Measurements from ENCODE around the gene FUT6. TPM values are rescaled to one million over a fixed set of nuclear protein-coding genes. Genes with fewer than 3 reads are reported as not detected.
"Not testable (repeated sequence)": the region's sequence is repeated elsewhere in the genome, so short reads cannot be mapped to it uniquely, and the experiment has no call there.

The FUT6 gene
- total and polyA plus RNA-seq, 7 experiments from 2014 or later = not detected

GRCh38 chr19:5880604-5881078 is 41.1 kb upstream of the FUT6 start:
- ChIA-PET POLR2A (no interaction called here), CTCF (no interaction called here)
- Mint-ChIP-seq H3K36me3 (no peaks in the 10 kb centered on the region), H3K9me3 (no peaks in the 10 kb centered on the region), H3K27ac (no peak overlapping the region), H3K4me3 (no peak overlapping the region), H3K27me3 (peaks cover 8 to 29% (median 10%) of the 10 kb centered on the region in 5 donors), H3K4me1 (no peaks in the 10 kb centered on the region)
- Histone ChIP-seq H3K9me3 (ENCODE audit: control insufficient read depth in 2 of 3, low read length in 3 of 3) (no peaks in the 10 kb centered on the region), H3K27ac (ENCODE audit: low read depth, low read length) (no peak overlapping the region), H3K4me1 (ENCODE audit: control insufficient read depth in 2 of 2, insufficient read depth in 2 of 2, low read length in 2 of 2) (no peaks in the 10 kb centered on the region), H3K4me3 (ENCODE audit: low read length) (no peak overlapping the region), H3K27me3 (ENCODE audit: control insufficient read depth in 2 of 2, insufficient read depth in 2 of 2, low read length in 2 of 2) (no peaks in the 10 kb centered on the region), H3K36me3 (ENCODE audit: control insufficient read depth in 2 of 3, insufficient read depth in 3 of 3, low read length in 3 of 3) (no peaks in the 10 kb centered on the region)
- intact Hi-C loops (cut with micrococcal nuclease) = no loop called here
- DNase-seq (no peak), ATAC-seq (no peak)

- no peak overlapping the region for H3K4me3 ChIP-seq (ENCODE audit: low read length)
- ChIA-PET POLR2A (no interaction called here), CTCF (no interaction called here)
- H3K4me1 ChIP-seq (ENCODE audit: control insufficient read depth in 2 of 2, insufficient read depth in 2 of 2, low read length in 2 of 2) = no peaks in the 10 kb centered on the region
- H3K4me1 Mint-ChIP-seq = no peaks in the 10 kb centered on the region
- peaks cover 5 to 26% (median 8%) of the 10 kb centered on the region in 5 donors for H3K27me3 Mint-ChIP-seq
- H3K9me3 Mint-ChIP-seq = no peaks in the 10 kb centered on the region
- DNase-seq = no peak
- no peak overlapping the region for H3K27ac Mint-ChIP-seq
- no peak overlapping the region for H3K4me3 Mint-ChIP-seq
- H3K27me3 ChIP-seq (ENCODE audit: control insufficient read depth in 2 of 2, insufficient read depth in 2 of 2, low read length in 2 of 2) = no peaks in the 10 kb centered on the region
- no peak overlapping the region for H3K27ac ChIP-seq (ENCODE audit: low read depth, low read length)
- H3K9me3 ChIP-seq (ENCODE audit: control insufficient read depth in 2 of 3, low read length in 3 of 3) = no peaks in the 10 kb centered on the region
- no peaks in the 10 kb centered on the region for H3K36me3 ChIP-seq (ENCODE audit: control insufficient read depth in 2 of 3, insufficient read depth in 3 of 3, low read length in 3 of 3)
- intact Hi-C loops (cut with micrococcal nuclease) = no loop called here
- no peaks in the 10 kb centered on the region for H3K36me3 Mint-ChIP-seq
- ATAC-seq = no peak
These were observed 40.7 kb upstream of the FUT6 start for GRCh38 chr19:5880196-5880595.

- Mint-ChIP-seq H3K27ac (no peak overlapping the region), H3K9me3 (no peaks in the 10 kb centered on the region), H3K27me3 (peaks cover 0 to 25% (median 6%) of the 10 kb centered on the region in 5 donors), H3K4me3 (no peak overlapping the region), H3K36me3 (no peaks in the 10 kb centered on the region), H3K4me1 (peaks cover 0 to 2% (median 0%) of the 10 kb centered on the region in 7 donors)
- ATAC-seq (no peak), DNase-seq (no peak)
- no peak overlapping the region for H3K27ac ChIP-seq (ENCODE audit: low read depth, low read length)
- H3K27me3 ChIP-seq (ENCODE audit: control insufficient read depth in 2 of 2, insufficient read depth in 2 of 2, low read length in 2 of 2) = no peaks in the 10 kb centered on the region
- ChIA-PET POLR2A (no interaction called here), CTCF (no interaction called here)
- no peak overlapping the region for H3K4me3 ChIP-seq (ENCODE audit: low read length)
- H3K4me1 ChIP-seq (ENCODE audit: control insufficient read depth in 2 of 2, insufficient read depth in 2 of 2, low read length in 2 of 2) = no peaks in the 10 kb centered on the region
- no peaks in the 10 kb centered on the region for H3K9me3 ChIP-seq (ENCODE audit: control insufficient read depth in 2 of 3, low read length in 3 of 3)
- intact Hi-C loops (cut with micrococcal nuclease) = no loop called here
- no peaks in the 10 kb centered on the region for H3K36me3 ChIP-seq (ENCODE audit: control insufficient read depth in 2 of 3, insufficient read depth in 3 of 3, low read length in 3 of 3)
These were observed 38.4 kb upstream of the FUT6 start for GRCh38 chr19:5877882-5878281.

GRCh38 chr19:5877427-5877826 is 37.9 kb upstream of the FUT6 start:
- H3K9me3 Mint-ChIP-seq = no peaks in the 10 kb centered on the region
- no peak for ATAC-seq
- no peaks in the 10 kb centered on the region for H3K36me3 Mint-ChIP-seq
- intact Hi-C loops (cut with micrococcal nuclease) = no loop called here
- H3K4me1 Mint-ChIP-seq = peaks cover 0 to 2% (median 0%) of the 10 kb centered on the region in 7 donors
- H3K27ac Mint-ChIP-seq = no peak overlapping the region
- Histone ChIP-seq H3K9me3 (ENCODE audit: control insufficient read depth in 2 of 3, low read length in 3 of 3) (no peaks in the 10 kb centered on the region), H3K4me3 (ENCODE audit: low read length) (no peak overlapping the region), H3K4me1 (ENCODE audit: control insufficient read depth in 2 of 2, insufficient read depth in 2 of 2, low read length in 2 of 2) (no peaks in the 10 kb centered on the region), H3K27me3 (ENCODE audit: control insufficient read depth in 2 of 2, insufficient read depth in 2 of 2, low read length in 2 of 2) (no peaks in the 10 kb centered on the region), H3K36me3 (ENCODE audit: control insufficient read depth in 2 of 3, insufficient read depth in 3 of 3, low read length in 3 of 3) (no peaks in the 10 kb centered on the region), H3K27ac (ENCODE audit: low read depth, low read length) (no peak overlapping the region)
- peaks cover 0 to 25% (median 4%) of the 10 kb centered on the region in 5 donors for H3K27me3 Mint-ChIP-seq
- H3K4me3 Mint-ChIP-seq = no peak overlapping the region
- CTCF ChIA-PET = no interaction called here
- DNase-seq = no peak
- POLR2A ChIA-PET = no interaction called here

- H3K9me3 ChIP-seq (ENCODE audit: control insufficient read depth in 2 of 3, low read length in 3 of 3); H3K9me3 Mint-ChIP-seq; H3K36me3 Mint-ChIP-seq; CTCF ChIA-PET; H3K27ac Mint-ChIP-seq; H3K4me1 ChIP-seq (ENCODE audit: control insufficient read depth in 2 of 2, insufficient read depth in 2 of 2, low read length in 2 of 2); intact Hi-C loops (cut with micrococcal nuclease); DNase-seq; H3K27ac ChIP-seq (ENCODE audit: low read depth, low read length); H3K4me1 Mint-ChIP-seq; POLR2A ChIA-PET; H3K36me3 ChIP-seq (ENCODE audit: control insufficient read depth in 2 of 3, insufficient read depth in 3 of 3, low read length in 3 of 3); H3K27me3 ChIP-seq (ENCODE audit: control insufficient read depth in 2 of 2, insufficient read depth in 2 of 2, low read length in 2 of 2); H3K4me3 ChIP-seq (ENCODE audit: low read length); H3K4me3 Mint-ChIP-seq: not testable (repeated sequence)
- ATAC-seq = peak; percentile 26
- peaks cover 0 to 20% (median 0%) of the 10 kb centered on the region in 5 donors for H3K27me3 Mint-ChIP-seq
These were observed 35.0 kb upstream of the FUT6 start for GRCh38 chr19:5874496-5874895.

DNA sequence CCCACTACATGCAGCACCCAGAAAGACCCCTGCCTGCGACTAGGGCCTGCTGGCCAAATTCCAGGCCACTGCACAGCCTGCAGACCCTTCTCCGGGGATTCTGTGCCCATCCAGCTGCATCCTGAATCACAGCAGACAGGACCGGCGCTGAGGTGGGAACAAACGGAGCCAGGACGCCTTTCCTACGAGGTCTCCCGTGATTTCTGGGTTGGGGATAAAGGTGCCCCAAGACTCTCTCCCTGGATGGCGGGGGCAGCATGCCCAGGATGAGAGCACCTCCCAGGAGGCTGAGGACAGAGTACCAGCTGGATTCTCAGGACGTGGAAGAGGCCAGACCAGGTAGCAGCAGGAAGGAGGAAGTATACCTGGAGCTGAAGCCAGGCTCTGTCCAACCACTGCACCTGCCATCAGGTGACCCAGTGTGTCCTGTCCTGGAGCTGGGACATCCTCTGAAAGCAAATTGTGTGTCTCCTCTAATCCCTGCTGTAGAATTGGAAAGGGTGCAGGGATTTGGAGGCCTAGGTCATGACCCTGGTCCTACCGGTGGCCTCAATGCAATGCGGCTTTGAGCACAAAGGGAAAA is 34.2 kb upstream of the FUT6 start:
- Mint-ChIP-seq H3K9me3 (no peaks in the 10 kb centered on the region), H3K4me3 (no peak overlapping the region), H3K36me3 (no peaks in the 10 kb centered on the region), H3K4me1 (peaks cover 0 to 2% (median 0%) of the 10 kb centered on the region in 7 donors), H3K27me3 (peaks cover 0 to 15% (median 0%) of the 10 kb centered on the region in 5 donors), H3K27ac (no peak overlapping the region)
- ATAC-seq (no peak), DNase-seq (no peak)
- Histone ChIP-seq H3K36me3 (ENCODE audit: control insufficient read depth in 2 of 3, insufficient read depth in 3 of 3, low read length in 3 of 3) (no peaks in the 10 kb centered on the region), H3K9me3 (ENCODE audit: control insufficient read depth in 2 of 3, low read length in 3 of 3) (no peaks in the 10 kb centered on the region), H3K4me1 (ENCODE audit: control insufficient read depth in 2 of 2, insufficient read depth in 2 of 2, low read length in 2 of 2) (no peaks in the 10 kb centered on the region), H3K4me3 (ENCODE audit: low read length) (no peak overlapping the region), H3K27me3 (ENCODE audit: control insufficient read depth in 2 of 2, insufficient read depth in 2 of 2, low read length in 2 of 2) (no peaks in the 10 kb centered on the region), H3K27ac (ENCODE audit: low read depth, low read length) (no peak overlapping the region)
- CTCF ChIA-PET = no interaction called here
- intact Hi-C loops (cut with micrococcal nuclease) = no loop called here
- POLR2A ChIA-PET = no interaction called here

DNA sequence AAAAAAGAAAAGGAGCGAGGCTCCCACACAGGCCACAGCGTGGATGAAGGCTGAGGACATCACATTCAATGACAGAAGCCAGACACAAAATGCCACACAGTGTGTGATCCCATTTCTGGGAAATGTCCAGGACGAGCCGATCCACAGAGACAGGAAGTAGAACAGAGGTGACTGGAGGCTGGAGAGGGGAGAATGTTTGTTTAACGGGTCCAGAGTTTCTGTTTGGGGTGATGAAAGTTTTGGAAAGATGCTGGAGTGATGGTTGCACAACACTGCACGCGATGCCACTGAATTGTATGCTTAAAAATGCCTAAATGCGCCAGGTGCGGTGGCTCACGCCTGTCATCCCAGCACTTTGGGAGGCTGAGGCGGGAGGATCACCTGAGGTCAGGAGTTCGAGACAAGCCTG is 31.5 kb upstream of the FUT6 start:
- H3K27ac ChIP-seq (ENCODE audit: low read depth, low read length) = no peak overlapping the region
- ChIA-PET CTCF (no interaction called here), POLR2A (no interaction called here)
- peaks cover 0 to 4% (median 0%) of the 10 kb centered on the region in 5 donors for H3K27me3 Mint-ChIP-seq
- no peak overlapping the region for H3K4me3 ChIP-seq (ENCODE audit: low read length)
- no peak for ATAC-seq
- H3K4me3 Mint-ChIP-seq = no peak overlapping the region
- no peaks in the 10 kb centered on the region for H3K4me1 ChIP-seq (ENCODE audit: control insufficient read depth in 2 of 2, insufficient read depth in 2 of 2, low read length in 2 of 2)
- H3K4me1 Mint-ChIP-seq = peaks cover 0 to 3% (median 0%) of the 10 kb centered on the region in 7 donors
- DNase-seq = no peak
- H3K27me3 ChIP-seq (ENCODE audit: control insufficient read depth in 2 of 2, insufficient read depth in 2 of 2, low read length in 2 of 2) = no peaks in the 10 kb centered on the region
- intact Hi-C loops (cut with micrococcal nuclease) = no loop called here
- no peaks in the 10 kb centered on the region for H3K9me3 Mint-ChIP-seq
- no peaks in the 10 kb centered on the region for H3K36me3 ChIP-seq (ENCODE audit: control insufficient read depth in 2 of 3, insufficient read depth in 3 of 3, low read length in 3 of 3)
- H3K9me3 ChIP-seq (ENCODE audit: control insufficient read depth in 2 of 3, low read length in 3 of 3) = no peaks in the 10 kb centered on the region
- H3K27ac Mint-ChIP-seq = peak overlapping the region in 1 of 9 donors; percentile 30
- H3K36me3 Mint-ChIP-seq = no peaks in the 10 kb centered on the region

Measured in naive thymus-derived CD4-positive, alpha-beta T cell (primary cell).